OCI-LY1 (cell line): ENCODE measurements around the gene HID1.

Source experiments
- H2AFZ ChIP-seq: fragments of 200-600 bp; sonication (generic), shearing (Covaris generic); 2 replicates; pipeline ENCODE4 v1.6.0; 2014; ENCODE audit warnings: antibody characterized with exemption, mild to moderate bottlenecking, low read length
- H3F3A ChIP-seq: fragments of 200-600 bp; sonication (generic), shearing (Covaris generic); 2 replicates; pipeline ENCODE4 v1.6.0; 2014; ENCODE audit warnings: mild to moderate bottlenecking, antibody characterized with exemption, low read length, moderate library complexity; ENCODE audit not compliant: insufficient read depth
- H3K27ac ChIP-seq: fragments of 200-600 bp; sonication (generic); 2 replicates; pipeline ENCODE4 v1.5.1; 2014; ENCODE audit warnings: low read length, mixed run types, mild to moderate bottlenecking, low read depth; ENCODE audit not compliant: poor library complexity, severe bottlenecking
- H3K27me3 ChIP-seq: fragments of 200-600 bp; sonication (generic); 2 replicates; pipeline ENCODE4 v1.6.0; 2014; ENCODE audit warnings: antibody characterized with exemption, mild to moderate bottlenecking, low read length, moderate library complexity; ENCODE audit not compliant: insufficient read depth
- H3K36me3 ChIP-seq: fragments of 200-600 bp; sonication (generic); 2 replicates; pipeline ENCODE4 v1.6.1; 2014; ENCODE audit warnings: mild to moderate bottlenecking, antibody characterized with exemption, low read length, moderate library complexity, mixed read lengths; ENCODE audit not compliant: insufficient read depth
- H3K4me1 ChIP-seq: fragments of 200-600 bp; sonication (generic); 2 replicates; pipeline ENCODE4 v1.5.1; 2014; ENCODE audit warnings: mild to moderate bottlenecking, low read length, moderate library complexity; ENCODE audit not compliant: insufficient read depth, severe bottlenecking
- H3K4me2 ChIP-seq: fragments of 200-600 bp; sonication (generic), shearing (Covaris generic); 2 replicates; pipeline ENCODE4 v1.6.1; 2014; ENCODE audit warnings: low read length
- H3K4me3 ChIP-seq: fragments of 200-600 bp; sonication (generic); 2 replicates; pipeline ENCODE4 v1.5.1; 2014; ENCODE audit warnings: low read length, low read depth, mild to moderate bottlenecking, mixed read lengths; ENCODE audit not compliant: poor library complexity, severe bottlenecking
- H3K79me2 ChIP-seq: fragments of 200-600 bp; shearing (Covaris generic); 2 replicates; pipeline ENCODE4 v1.6.1; 2016; ENCODE audit warnings: mixed run types, low read length, mixed read lengths; ENCODE audit not compliant: insufficient read depth
- H3K9ac ChIP-seq: fragments of 200-600 bp; sonication (generic), shearing (Covaris generic); 2 replicates; pipeline ENCODE4 v1.6.1; 2014; ENCODE audit warnings: mild to moderate bottlenecking, low read length, mixed read lengths
- H3K9me2 ChIP-seq: fragments of 200-600 bp; sonication (generic), shearing (Covaris generic); 2 replicates; pipeline ENCODE4 v1.6.1; 2014; ENCODE audit warnings: low read depth, mild to moderate bottlenecking, low read length, mixed read lengths
- H3K9me3 ChIP-seq: fragments of 200-600 bp; shearing (Covaris generic); 2 replicates; pipeline ENCODE4 v1.6.1; 2014; ENCODE audit warnings: low read length, mixed read lengths
- H4K20me1 ChIP-seq: fragments of 200-600 bp; sonication (generic), shearing (Covaris generic); 2 replicates; pipeline ENCODE4 v1.6.0; 2016; ENCODE audit warnings: mild to moderate bottlenecking, low read length; ENCODE audit not compliant: insufficient read depth
- EZH2 ChIP-seq: fragments of 200-600 bp; sonication (generic), shearing (Covaris generic); IDR thresholded peaks from 2 replicates; pipeline ENCODE4 v1.8.0; 2017; ENCODE audit warnings: borderline replicate concordance, mixed run types, mild to moderate bottlenecking, antibody characterized with exemption, low read length, moderate library complexity, mixed read lengths
- TF ChIP-seq, protein P1 (sequence below): fragments of 200-600 bp; sonication (generic), shearing (Covaris generic); IDR thresholded peaks from 2 replicates; pipeline ENCODE4 v1.5.1; 2017; ENCODE audit warnings: mild to moderate bottlenecking, antibody characterized with exemption, low read length, moderate library complexity, mixed read lengths

HID1 gene

DNA sequence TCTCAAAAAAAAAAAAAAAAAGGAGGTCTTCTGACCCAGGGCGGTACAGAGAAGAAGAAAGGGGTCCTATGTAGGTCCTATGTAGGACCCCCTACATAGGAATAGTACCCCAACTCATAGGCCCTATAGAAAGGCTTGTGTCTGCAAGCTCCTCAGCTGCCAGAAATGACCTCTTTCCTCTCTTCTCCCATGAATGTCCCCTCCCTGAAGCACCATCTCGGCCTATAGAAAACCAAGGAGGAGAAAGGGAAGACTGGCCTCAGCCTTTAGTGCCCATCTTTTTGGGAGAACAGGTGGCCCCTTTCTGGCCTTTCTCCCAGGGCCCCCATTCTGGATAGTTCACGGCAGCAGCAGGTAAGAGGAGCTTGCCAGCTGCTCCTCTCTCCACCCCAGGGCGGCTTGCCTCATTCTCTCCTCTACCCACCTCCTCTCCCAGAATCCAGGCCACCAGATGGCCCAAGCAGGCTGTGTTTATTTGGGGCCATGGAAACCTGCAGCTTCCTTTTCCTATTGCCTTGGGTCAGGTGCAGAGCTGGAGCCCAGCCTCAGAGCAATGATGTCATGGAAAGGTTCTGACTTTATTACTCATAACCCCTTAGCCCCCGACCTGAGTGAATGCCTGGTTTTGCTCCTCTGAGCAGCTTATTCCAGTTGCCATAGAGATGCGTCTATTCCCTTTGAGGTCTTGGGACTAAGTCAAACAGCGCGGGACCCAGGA, 38.3 kb upstream of the HID1 start:
- Histone ChIP-seq H3K27me3 (no peaks in the 10 kb centered on the region), H3K9me3 (no peaks in the 10 kb centered on the region), H3K9me2 (no peaks in the 10 kb centered on the region), H3K79me2 (peaks cover 8% of the 10 kb centered on the region; the same call in 1 of the 2 replicates), H3F3A (no peaks in the 10 kb centered on the region), H3K9ac (no peak overlapping the region), H2AFZ (no peak overlapping the region), H3K27ac (no peak overlapping the region), H3K36me3 (no peaks in the 10 kb centered on the region), H3K4me1 (peaks cover 20% of the 10 kb centered on the region), H3K4me2 (no peak overlapping the region), H3K4me3 (no peak overlapping the region), H4K20me1 (no peaks in the 10 kb centered on the region)
- no peak for TF ChIP-seq EZH2
- TF ChIP-seq, protein P1, sequence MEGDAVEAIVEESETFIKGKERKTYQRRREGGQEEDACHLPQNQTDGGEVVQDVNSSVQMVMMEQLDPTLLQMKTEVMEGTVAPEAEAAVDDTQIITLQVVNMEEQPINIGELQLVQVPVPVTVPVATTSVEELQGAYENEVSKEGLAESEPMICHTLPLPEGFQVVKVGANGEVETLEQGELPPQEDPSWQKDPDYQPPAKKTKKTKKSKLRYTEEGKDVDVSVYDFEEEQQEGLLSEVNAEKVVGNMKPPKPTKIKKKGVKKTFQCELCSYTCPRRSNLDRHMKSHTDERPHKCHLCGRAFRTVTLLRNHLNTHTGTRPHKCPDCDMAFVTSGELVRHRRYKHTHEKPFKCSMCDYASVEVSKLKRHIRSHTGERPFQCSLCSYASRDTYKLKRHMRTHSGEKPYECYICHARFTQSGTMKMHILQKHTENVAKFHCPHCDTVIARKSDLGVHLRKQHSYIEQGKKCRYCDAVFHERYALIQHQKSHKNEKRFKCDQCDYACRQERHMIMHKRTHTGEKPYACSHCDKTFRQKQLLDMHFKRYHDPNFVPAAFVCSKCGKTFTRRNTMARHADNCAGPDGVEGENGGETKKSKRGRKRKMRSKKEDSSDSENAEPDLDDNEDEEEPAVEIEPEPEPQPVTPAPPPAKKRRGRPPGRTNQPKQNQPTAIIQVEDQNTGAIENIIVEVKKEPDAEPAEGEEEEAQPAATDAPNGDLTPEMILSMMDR = no peak

DNA sequence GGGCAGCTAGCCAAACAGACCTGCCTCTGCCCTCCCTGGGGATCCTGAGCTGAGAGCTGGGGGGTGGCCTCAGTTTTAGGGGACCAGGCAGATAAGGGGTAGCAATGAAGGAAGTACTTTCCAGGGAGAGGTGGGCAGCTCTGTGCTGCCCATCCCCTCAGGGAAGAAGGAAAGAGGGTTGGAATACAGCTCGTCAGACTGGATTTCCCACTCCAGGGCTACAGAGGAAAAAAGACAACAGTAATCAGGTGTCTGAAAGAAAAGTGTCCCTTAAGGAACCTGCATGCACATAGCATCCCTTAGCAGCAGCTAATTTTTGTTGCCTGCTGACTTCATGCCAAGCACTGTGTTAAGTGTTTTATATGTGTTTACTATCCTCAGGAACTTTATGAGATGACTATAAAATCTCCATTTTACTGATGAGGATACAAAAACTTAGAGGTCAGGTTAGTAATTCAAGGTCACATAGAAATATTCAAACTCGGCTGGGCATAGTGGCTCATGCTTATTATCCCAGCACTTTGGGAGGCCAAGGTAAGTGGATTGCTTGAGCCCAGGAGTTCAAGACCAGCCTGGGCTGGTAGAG, 36.7 kb upstream of the HID1 start:
- H3F3A ChIP-seq = no peaks in the 10 kb centered on the region
- H3K4me3 ChIP-seq = no peak overlapping the region
- no peak overlapping the region for H2AFZ ChIP-seq
- no peak overlapping the region for H3K4me2 ChIP-seq
- H3K79me2 ChIP-seq = peaks cover 8% of the 10 kb centered on the region; the same call in 1 of the 2 replicates
- no peak overlapping the region for H3K9ac ChIP-seq
- no peak overlapping the region for H3K27ac ChIP-seq
- no peak for TF ChIP-seq EZH2
- TF ChIP-seq, protein P1 = no peak
- H3K4me1 ChIP-seq = peaks cover 20% of the 10 kb centered on the region
- H3K9me2 ChIP-seq = no peaks in the 10 kb centered on the region
- no peaks in the 10 kb centered on the region for H3K9me3 ChIP-seq
- H4K20me1 ChIP-seq = no peaks in the 10 kb centered on the region
- no peaks in the 10 kb centered on the region for H3K36me3 ChIP-seq
- no peaks in the 10 kb centered on the region for H3K27me3 ChIP-seq

DNA sequence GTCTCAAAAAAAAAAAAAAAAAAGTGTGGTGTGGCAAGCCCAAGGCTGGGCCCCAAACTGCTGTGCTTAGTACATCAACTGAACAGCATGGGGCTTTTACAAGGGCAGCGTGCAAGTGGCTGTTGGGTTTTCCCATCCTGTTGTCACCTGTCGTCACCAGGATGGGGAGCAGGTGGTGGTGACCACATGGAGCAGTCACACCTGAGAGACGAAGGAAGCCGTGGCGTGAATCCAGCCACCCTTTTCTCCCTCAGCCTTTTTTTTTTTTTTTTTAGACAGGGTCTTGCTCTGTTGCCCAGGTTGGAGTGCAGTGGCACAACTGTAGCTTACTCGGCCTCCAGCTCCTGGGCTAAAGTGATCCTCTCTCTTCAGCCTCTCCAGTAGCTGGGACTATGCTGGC, 35.8 kb upstream of the HID1 start:
- no peaks in the 10 kb centered on the region for H3K27me3 ChIP-seq
- no peak overlapping the region for H3K9ac ChIP-seq
- H3K27ac ChIP-seq = no peak overlapping the region
- H3K9me3 ChIP-seq = no peaks in the 10 kb centered on the region
- no peak for TF ChIP-seq EZH2
- TF ChIP-seq, protein P1 = no peak
- no peaks in the 10 kb centered on the region for H3K36me3 ChIP-seq
- H2AFZ ChIP-seq = no peak overlapping the region
- no peaks in the 10 kb centered on the region for H3F3A ChIP-seq
- no peaks in the 10 kb centered on the region for H3K9me2 ChIP-seq
- H3K4me2 ChIP-seq = no peak overlapping the region
- H4K20me1 ChIP-seq = no peaks in the 10 kb centered on the region
- no peak overlapping the region for H3K4me3 ChIP-seq
- peaks cover 13% of the 10 kb centered on the region for H3K4me1 ChIP-seq
- peaks cover 4% of the 10 kb centered on the region; the same call in 1 of the 2 replicates for H3K79me2 ChIP-seq
